HUDEP-2 (cell line): ENCODE measurements around the gene TAPBP.
A peak's percentile ranks its signal among the peaks of the same experiment; 100 is the strongest.
"Not testable (repeated sequence)": the region's sequence is repeated elsewhere in the genome, so short reads cannot be mapped to it uniquely, and the experiment has no call there.

ENCODE experiments used
- DNase-seq, 76 experiments: peaks; one replicate each; lab custom pipeline; 2025; ENCODE audit not compliant: unreplicated experiment in 76 of 76; lab: John Stamatoyannopoulos, UW

The TAPBP gene

GRCh38 chr6:33278392-33278741, 35.5 kb downstream of the TAPBP start:
- DNase-seq, result no peak

DNA sequence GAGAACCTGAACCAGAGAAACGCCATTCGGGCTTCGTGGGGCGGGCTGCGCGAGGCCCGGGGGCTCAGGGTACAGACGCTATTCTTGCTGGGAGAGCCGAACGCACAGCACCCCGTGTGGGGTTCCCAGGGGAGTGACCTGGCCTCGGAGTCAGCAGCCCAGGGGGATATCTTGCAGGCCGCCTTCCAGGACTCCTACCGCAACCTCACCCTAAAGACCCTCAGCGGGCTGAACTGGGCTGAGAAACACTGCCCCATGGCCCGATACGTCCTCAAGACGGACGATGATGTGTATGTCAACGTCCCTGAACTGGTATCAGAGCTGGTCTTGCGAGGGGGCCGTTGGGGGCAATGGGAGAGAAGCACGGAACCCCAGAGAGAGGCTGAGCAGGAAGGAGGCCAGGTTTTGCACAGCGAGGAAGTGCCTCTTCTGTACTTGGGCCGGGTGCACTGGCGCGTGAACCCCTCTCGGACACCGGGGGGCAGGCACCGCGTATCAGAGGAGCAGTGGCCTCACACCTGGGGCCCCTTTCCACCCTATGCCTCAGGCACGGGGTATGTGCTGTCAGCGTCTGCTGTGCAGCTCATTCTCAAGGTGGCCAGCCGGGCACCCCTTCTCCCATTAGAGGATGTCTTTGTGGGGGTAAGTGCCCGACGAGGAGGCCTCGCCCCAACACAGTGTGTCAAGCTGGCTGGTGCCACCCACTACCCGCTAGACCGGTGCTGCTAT, 36.1 kb downstream of the TAPBP start:
- DNase-seq, result peak in 12 of 76 experiments; percentile 9 to 39 (median 25)

DNA sequence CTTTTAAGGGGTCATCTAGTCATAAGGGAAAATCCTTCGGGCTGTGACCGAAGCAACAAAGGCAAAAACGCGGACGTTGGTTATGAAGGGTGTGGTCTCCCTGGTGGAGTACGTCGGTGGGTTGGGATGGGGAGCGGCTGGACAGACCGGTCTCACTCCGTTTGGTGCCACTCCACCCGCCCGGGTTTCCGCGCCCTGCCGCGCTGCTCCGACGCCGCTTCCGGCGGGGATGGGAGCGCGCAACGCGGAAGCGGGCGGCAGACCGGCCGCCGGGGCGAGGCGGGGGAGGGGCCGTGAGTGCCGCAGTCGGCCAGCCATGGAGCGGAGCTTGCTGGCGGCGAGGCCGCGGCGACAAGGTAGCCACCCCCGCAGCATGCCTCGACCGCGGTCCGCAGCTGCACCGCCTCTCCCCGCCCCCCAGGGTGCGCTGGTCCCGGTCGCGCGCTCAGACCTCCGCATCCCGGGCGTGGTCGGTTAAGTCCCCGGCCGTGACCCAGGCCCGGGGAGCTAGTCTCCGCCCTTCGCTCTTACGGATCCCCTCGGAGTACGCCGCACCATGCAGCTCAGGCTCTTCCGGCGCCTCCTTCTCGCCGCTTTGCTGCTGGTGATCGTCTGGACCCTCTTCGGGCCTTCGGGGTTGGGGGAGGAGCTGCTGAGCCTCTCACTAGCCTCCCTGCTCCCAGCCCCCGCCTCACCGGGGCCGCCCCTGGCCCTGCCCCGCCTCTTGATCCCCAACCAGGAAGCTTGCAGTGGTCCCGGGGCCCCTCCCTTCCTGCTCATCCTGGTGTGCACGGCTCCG, 36.8 kb downstream of the TAPBP start, which contains the start of gene B3GALT4:
Gene B3GALT4 (plus strand): TSS at position 260 of the 799 bp plus-strand sequence. CDS start 297 bp downstream, at position 557.
- DNase-seq, result peak in 73 of 76 experiments; percentile 34 to 96 (median 78)

- DNase-seq, result no peak
Measured at GRCh38 chr6:33276581-33276863, 37.4 kb downstream of the TAPBP start.

- not testable (repeated sequence) for DNase-seq
Measured at GRCh38 chr6:33275795-33276580, 37.9 kb downstream of the TAPBP start.

- DNase-seq, result peak in 3 of 76 experiments; percentile 25 to 39 (median 26)
Measured at GRCh38 chr6:33273924-33274902, 39.7 kb downstream of the TAPBP start.

DNA sequence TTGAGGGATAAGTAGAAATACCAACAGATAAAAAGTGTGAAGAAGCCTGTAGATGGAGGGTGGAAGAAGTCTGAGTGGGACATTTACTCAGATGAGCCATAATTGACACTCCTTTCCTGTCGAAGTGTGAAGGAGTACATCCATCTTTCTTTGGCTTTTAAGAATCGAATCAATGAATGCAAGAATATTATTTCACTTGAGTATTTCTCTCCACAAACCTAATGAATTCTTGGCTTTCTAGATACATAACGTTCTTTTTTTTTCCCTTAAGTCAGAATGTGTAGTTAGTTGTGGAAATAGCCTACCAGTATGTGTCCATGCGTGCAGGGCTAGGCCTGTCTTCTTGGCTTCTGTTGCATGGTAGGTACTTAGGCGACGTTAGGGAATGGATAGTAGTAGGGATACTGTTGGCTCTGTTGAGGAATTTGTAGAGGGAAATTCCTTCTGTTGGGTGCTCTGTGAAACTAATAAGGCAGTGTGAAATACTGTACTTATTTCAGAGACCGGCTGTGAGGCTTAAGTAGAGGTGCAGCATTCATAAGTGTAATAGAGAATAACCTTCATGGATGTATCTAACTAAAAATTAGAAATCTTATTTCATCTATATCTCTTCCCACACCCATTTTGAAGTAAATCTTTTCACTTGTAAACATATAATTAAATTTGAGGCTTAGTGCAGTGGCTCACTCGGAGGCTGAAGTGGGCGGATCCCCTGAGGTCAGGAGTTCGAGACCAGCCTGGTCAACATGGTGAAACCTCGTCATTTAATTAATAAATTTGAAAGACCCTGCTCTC, 40.6 kb downstream of the TAPBP start:
- peak in 2 of 76 experiments; percentile 14 to 21 for DNase-seq

DNA sequence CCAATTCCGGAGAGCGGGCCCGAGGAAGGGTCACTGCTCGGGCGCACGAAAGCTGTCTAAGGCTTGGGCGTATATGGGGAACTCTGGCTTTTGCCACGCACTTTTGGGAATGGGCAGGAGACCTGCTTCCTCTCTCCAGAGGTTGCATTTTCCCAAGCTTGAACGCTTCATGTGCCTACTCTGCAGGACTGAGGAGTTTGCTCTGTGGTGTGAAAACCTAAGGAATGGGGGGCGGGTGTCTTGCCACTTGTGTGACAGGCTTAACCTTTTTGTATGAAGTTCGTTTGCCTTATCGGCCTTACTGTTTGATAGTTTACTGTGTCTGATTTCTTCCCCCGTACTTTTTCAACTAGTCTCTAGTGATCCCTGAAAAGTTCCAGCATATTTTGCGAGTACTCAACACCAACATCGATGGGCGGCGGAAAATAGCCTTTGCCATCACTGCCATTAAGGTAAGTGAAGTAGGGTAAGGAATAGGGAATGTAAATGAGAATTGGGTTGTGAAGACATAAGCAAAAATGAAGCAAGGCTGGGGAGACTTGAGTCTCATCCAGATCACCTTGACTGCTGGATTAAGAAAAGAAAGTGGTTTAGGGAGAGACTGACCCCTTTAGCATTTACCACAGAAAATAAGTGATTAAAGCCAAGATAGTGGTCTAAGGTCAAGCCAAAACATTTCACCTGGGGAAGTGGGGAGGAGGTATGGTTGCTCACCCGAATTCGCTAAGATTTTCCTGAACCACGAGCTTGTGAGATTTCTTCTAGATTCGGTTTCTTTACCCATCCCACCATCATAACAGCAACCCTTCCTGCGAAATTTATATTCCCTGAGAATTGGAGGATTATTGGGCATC, 41.4 kb downstream of the TAPBP start:
- peak in 6 of 76 experiments; percentile 35 to 74 (median 60) for DNase-seq

DNA sequence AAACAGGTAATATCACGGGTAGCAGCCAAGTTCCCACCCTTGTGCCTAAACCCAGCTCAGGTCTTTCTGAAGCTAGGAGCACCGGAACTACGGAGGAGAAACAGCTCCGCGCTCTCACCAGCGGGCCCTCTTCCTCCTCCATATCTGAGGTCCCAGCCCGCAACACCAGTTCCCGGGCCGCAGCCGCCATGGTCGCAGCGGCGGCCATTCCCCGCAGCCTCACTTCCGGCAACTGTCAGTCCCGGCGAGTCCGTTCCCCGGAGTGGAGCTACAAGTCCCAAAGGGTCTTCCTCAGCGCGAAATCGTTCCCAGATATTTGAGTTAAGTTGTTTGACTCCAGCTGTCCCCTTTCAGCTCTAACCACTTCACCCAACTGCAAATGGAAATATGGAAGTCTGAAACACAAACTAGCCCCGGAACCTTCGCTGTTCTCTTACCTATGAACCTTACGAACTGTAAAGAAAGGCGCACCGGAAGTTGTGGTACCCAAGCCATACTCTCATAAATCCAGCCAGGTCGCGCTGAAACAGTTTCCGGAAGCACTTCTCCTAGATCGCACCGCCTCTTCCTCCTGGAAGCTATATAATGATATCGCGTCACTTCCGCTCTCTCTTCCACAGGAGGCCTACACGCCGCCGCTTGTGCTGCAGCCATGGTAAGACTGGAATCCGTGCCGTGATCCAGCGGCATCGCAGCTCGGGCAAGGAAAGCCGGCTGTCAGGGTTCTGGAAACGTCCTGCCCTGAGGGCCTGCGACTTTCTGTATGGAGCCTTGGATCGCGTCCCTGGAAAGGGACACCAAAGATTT, 42.2 kb downstream of the TAPBP start, which contains the start of the genes RPS18 and VPS52:
Gene RPS18 (plus strand): TSS at position 608 of the 807 bp plus-strand sequence. CDS start 45 bp downstream, at position 653.
Gene VPS52 (minus strand): TSS at position 409 of the 807 bp plus-strand sequence. CDS start 201 bp downstream, at position 208.
- peak in 75 of 76 experiments; percentile 83 to 100 (median 96) for DNase-seq

DNA sequence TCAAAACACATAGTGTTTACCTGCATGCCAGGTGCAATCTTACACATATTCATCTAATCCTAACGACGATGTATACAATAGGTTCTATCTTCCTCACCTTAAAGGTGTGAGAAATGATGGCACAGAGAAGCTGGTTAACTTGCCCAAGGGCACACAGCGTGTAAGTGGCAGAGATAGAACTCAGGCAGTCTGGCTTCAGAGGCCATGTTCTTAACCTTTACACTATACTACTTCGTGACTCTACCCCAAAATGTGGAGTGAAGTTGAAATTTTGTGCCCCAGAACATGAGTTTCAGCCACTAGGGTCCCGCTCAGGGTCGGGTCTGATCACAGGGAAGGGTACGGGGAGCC, 42.8 kb downstream of the TAPBP start:
- DNase-seq, result peak in 12 of 76 experiments; percentile 28 to 95 (median 50)

GRCh38 chr6:33264015-33264414, 49.9 kb downstream of the TAPBP start:
- no peak for DNase-seq

DNA sequence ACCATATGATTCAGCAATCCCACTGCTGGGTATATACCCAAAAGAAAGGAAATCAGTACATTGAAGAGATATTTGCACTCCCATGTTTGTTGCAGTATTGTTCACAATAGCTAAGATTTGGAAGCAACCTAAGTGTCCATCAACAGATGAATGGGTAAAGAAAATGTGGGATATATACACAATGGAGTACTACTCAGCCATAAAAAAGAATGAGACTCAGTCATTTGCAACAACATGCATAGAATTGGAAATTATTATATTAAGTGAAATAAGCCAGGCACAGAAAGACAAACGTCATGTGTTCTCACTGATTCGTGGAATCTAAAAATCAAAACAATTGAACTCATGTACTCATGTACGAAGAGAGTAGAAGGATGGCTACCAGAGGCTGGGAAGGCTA, 51.4 kb downstream of the TAPBP start:
- not testable (repeated sequence) for DNase-seq

- DNase-seq, result no peak
Measured at GRCh38 chr6:33259032-33259431, 54.8 kb downstream of the TAPBP start.

- no peak for DNase-seq
Measured at GRCh38 chr6:33254591-33254990, 59.3 kb downstream of the TAPBP start.

DNA sequence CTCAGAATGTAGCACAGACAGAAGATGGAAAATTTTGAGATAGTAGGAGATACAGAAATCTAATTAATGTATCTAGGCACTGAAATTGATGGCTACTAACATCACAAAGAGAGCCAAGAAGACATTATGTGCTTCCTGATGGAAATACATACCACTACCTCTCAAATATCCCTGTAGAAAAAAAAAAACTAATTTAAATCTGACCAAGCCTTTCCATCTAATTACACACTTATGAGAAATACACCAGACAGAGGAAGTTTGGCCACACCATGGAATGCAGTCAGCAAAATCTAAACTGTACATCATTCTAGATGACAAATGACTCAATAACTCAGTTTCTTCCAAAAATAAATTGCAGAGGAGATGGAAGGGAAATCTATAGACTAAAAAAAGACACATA, 61.1 kb downstream of the TAPBP start:
- no peak for DNase-seq

- DNase-seq, result peak in 1 of 76 experiments; percentile 8
Measured at GRCh38 chr6:33251395-33252012, 62.4 kb downstream of the TAPBP start.

- DNase-seq, result no peak
Measured at GRCh38 chr6:33250731-33251130, 63.1 kb downstream of the TAPBP start.
